ENCODE data around the gene LDB2. TPM values are rescaled to one million over a fixed set of nuclear protein-coding genes. Genes with fewer than 3 reads are reported as not detected.

The LDB2 gene
- total RNA-seq, 2 donors from 2014 or later: 30.3 to 45.4 TPM

DNA sequence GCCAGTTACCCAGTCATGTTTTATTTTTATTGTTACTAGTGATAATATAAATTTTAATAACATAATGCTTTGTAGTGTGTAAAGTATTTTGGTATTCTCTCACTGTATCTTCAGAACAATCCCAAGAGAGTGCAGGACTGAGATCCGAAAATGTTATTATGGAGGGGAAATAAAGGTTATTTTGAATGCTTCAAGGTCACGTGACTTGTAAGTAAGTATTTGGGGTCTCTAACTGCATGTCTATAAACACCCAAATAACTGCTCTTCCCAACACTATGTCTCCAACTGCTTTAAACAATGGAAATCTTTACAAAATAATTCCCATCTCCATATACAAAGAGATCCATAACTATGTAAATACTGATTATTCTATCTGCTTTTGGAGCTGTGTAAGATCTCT lies 302.2 kb downstream of the LDB2 start:
- DNase-seq (no peak), ATAC-seq (no peak)
- intact Hi-C loops (cut with DNase I): no loop called here

DNA sequence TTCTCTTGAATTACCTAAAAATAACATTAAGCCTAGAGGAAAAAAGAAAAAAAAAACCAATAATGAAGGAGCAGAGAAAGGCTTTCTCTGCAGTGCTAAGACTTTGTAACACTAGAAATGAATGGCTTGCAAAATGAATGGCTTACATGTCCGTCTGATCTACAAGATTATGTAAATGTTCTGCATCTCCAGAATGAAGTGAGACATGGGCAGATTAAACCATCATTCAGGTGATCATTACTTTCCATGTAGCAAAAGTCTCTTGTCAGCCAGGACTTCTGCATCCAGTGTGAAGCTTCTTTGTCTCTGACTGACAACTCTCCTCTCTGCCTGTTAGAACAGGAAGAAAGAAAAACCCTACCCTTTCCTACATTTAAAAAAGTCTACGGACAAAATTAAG lies 304.3 kb downstream of the LDB2 start:
- ATAC-seq (no peak), DNase-seq (no peak)
- intact Hi-C loops (cut with DNase I): no loop called here

DNA sequence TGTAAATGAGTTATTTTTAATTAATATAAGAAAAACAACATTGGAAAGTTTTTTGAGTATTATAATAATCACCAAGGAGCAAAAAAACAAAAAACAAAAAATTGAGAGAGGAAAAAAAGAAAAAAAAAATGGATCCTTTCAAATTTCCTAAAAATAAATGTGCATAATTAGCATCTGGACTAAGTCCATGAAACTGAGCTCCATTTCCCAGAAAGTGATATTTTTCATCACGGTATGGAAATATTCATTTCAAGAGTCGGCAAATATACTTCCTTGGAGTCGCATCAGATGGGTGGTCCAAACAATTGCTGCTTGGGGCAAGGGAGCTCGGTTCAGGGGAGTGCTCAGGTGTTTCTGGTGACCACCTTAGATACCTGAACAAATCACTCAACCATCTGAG lies 305.1 kb downstream of the LDB2 start:
- DNase-seq (no peak), ATAC-seq (no peak)
- intact Hi-C loops (cut with DNase I): no loop called here

DNA sequence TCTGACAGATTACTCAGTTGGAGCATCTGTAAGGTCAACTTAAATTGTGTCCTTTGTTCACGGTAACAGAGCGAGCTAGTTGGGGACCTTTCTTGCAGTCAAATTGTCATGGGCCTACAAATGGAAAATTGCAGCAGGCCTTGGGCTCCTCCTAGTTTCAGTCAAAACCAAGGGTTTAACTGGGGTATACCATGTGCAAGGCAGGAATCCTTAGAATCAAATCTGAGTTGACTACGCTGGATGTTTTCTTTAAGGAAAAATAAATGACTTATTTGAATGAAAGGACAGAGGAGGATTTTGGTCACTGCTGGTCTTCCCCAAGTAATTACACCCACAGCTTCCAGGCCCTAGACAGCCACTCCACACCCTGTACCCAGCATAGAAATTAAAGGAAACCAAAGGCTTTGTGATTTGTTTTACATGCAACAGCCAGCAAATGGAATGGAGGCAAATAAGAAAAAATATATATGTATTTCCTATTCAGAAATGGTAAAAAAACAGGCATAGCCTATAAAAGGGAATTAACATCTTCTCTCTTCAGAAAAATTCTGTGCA lies 307.1 kb downstream of the LDB2 start:
- ATAC-seq: no peak
- DNase-seq: no peak
- intact Hi-C loops (cut with DNase I): no loop called here

DNA sequence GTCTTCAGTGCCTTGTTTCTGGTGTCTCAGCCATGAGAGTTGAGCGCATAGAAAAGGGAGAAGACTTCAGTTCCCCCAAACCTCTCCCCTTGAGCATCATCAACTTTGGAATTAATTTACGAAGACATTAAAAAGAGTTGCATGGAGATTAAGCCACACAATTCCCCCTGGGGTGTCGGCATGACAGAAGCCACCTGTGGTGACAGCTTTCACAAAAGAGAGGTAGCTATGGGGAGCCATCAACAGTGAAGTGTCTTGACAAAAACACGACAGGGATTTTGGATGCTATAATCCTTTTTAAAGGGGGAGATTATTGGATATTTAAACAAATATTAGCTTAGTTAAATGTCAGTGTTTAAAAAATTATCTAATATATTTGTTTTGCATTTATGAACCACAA lies 307.6 kb downstream of the LDB2 start:
- intact Hi-C loops (cut with DNase I): no loop called here
- ATAC-seq: no peak

DNA sequence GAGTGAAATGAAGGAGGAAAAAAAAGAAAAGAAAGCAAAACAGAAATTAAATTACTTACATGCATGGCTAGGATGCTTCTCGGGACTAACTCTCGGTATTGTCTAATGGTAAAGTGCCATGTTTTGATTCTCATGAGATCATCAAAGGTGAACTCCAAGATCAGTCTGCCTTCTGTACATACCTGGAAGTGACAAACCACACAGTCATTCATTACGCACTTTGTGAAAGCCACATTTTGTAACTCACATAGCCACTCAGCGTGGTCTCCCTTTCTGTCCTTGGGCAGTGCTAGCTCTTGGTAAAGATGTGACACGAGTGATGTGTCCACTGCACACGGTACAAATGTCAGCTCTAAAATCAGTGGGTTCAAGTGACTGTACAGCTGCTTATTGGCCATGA lies 309.8 kb downstream of the LDB2 start:
- no peak for DNase-seq
- intact Hi-C loops (cut with DNase I): no loop called here
- no peak for ATAC-seq

More for the DNA sequence above, 307.6 kb downstream of the LDB2 start:
- DNase-seq: no peak

DNA sequence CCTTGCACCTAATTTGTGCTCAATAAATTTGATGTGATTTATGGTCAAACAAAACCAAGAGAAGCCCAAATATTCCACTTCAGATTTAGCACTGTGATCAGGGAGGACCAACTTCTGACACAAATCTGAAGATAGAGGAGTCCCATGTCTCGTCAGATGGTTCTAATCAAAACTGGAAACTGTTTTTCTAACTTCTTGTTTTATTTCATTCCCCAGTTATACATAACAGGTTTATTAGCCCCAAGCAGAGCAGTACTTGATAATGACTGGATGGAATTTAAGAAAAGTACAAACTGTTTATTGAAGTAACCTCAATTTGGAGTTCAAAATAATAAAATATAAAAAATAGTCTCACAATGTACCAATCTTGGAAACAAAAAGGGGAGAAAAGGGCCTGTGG lies 310.3 kb downstream of the LDB2 start:
- no peak for ATAC-seq
- DNase-seq: no peak
- intact Hi-C loops (cut with DNase I): no loop called here

DNA sequence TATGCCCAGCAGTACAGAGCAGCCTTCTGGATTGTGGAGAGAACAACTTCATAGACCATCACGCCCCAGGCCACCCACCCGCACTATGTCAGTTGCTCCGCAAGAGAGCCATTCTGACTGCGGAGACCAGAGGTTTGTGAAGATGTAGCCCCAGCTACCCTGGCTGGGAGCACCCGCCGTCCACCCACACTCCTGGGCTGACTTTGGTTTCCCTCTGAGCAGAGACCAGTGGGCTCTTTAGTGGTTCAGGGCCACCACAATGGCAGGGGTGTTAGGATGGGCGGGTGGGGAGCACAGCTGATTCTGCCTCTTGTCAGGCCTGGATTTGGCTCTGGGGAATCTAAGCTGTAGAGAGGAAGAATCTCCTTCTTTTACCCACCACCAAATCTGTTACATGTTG lies 313.4 kb downstream of the LDB2 start:
- DNase-seq (no peak), ATAC-seq (no peak)
- intact Hi-C loops (cut with DNase I): no loop called here

DNA sequence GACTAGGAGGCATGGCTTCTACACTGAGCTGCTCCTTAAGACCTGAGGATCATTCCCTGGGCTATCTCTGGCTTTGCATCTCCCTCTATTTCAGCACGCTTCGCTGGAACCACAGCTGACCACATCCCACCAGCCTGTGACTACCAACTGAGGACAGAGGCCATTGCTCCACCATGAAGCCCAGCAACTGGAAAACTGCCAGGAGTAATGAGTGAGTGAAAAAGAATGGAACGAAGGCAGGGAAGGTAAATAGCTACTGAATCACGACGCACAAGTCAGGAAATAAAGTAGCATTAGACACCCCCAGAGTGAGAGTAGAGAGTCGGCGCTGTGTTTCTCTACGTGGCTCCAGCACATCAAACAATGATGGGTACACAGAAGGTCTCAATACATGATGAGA lies 314.7 kb downstream of the LDB2 start:
- no peak for DNase-seq
- intact Hi-C loops (cut with DNase I): no loop called here
- no peak for ATAC-seq

DNA sequence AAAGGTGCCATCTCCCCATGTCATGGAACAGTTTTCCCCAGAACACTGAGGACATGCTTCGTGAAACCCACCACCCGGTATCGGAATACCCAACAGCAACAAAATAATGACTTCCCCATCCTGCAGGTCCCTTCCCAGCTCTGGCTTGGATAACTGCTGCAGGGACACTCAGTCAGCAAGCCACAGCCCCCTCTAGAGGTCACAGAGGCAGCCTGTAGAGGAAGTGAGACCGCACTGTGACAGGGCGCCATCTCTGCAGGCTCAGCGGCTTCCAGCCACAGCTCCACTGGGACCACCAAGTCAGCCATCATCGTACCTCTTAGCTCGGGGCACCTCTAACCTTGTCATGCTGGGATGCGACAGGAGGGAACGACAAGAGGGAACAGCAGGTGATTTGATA lies 315.9 kb downstream of the LDB2 start:
- no peak for DNase-seq
- ATAC-seq: no peak
- intact Hi-C loops (cut with DNase I): no loop called here

DNA sequence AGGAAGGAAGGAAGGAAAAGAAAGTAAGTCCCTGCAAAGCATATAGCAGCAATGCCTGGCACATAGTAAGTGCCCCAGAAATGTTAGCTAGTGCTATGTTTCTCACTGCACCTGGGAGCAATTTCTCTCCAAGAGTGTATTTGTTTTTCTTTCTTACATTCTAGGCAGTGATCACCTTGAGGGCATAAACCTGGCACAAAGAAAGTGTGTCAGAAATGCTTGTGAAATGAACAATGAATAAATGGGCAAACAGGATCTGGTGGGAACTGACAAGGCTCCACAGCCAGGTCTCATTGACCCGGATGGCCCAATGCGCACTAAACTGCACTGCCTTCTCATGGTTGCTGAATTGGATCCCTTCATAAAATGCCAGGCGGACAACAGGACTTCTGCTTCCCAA lies 316.4 kb downstream of the LDB2 start:
- ATAC-seq (no peak), DNase-seq (no peak)
- intact Hi-C loops (cut with DNase I): no loop called here

DNA sequence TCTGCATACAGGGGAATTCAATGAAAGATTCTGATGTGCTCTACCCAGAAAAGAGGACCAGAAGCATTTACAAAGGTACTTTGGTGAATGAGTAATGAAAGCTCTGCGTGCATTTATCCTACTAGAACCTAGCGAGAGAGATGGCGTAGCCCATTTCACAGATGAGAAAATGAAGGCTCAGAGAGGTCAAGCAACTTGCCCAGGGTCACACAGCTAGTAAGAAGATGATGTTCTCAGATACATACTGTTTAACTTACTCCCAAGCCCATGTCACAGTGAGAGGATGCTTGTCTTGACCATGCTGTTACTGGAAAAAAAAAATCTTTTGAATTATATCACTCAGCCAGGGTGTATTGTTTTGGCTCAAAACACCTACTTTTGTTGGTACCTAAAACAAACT lies 317.3 kb downstream of the LDB2 start:
- DNase-seq (no peak), ATAC-seq (no peak)
- intact Hi-C loops (cut with DNase I): no loop called here

DNA sequence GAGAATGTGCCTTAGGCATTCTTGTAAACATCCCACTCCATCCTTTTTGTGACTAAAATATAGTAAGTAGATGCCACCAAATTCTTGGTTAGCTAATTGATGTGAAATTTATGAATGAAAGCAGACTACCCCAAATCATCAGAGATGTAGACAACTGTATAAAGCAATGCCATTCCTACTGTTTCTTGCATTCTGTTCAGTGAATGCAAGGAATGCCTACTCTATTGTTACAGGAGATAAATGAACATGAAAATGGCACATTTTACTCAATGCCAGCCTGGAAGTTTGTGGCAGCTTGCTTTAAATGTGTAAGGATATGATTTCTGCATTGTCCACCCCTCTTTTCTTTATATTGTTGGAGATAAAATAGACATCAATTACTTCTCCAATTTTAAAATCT lies 317.9 kb downstream of the LDB2 start:
- ATAC-seq: no peak
- no peak for DNase-seq
- intact Hi-C loops (cut with DNase I): no loop called here

DNA sequence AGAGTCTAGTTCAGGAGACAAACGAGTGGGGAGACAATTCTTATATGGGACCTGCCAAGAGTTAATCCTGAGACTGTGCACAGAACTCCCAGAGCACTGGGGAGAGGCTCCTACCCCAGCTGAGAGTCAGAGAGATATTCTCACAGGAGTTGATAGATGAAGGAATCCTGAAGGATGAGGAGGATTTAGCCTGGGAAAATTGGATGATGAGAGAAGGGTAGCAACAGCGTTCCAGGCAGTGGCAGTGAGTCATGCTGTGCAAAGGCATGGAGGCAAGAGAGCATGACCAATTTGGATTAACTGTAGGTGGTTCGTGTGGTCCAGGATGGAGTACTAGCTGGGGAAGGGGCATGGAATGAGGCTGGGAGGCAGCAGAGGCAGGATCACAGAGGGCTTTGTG lies 318.6 kb downstream of the LDB2 start:
- no peak for DNase-seq
- ATAC-seq: peak in 1 of 2 donors; percentile 32
- intact Hi-C loops (cut with DNase I): no loop called here

DNA sequence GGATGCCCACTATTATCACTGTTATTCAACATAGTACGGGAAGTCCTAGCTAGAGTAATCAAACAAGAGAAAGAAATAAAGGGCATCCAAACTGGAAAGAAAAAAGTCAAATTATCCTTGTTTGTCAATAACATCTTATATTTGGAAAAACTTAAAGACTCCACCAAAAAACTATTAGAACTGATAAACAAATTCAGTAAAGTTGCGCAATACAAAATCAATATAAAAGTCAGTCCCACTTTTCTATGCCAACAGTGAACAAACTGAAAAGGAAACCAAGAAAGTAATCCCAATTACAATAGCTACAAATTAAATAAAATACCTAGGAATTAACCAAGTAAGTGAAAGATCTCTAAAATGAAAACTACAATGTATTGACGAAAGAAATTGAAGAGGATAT lies 321.3 kb downstream of the LDB2 start:
- ATAC-seq (no peak), DNase-seq (no peak)
- intact Hi-C loops (cut with DNase I): no loop called here

DNA sequence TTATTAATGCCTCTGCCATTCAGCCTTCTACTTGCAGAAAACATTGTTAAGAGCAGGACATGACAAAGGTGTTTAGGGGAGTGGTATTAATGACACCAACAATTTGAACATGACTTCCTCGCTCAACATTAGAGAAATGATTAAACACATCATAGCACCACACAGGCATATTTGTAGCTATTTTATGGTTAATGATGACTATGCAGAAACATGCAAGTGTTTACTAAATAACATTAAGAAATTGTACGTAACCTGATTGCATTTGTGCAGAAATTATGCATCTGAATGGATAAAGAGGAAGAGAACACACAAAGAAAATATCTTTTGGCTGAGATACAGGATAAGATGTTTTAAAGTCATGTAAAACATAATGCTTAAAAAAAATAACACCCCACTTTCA lies 323.5 kb downstream of the LDB2 start:
- DNase-seq (no peak), ATAC-seq (no peak)
- intact Hi-C loops (cut with DNase I): loop anchor here in 1 of 2 donors (5.0 kb wide), 1 partner anchor 43 kb away; no protein-coding TSS in a partner anchor

DNA sequence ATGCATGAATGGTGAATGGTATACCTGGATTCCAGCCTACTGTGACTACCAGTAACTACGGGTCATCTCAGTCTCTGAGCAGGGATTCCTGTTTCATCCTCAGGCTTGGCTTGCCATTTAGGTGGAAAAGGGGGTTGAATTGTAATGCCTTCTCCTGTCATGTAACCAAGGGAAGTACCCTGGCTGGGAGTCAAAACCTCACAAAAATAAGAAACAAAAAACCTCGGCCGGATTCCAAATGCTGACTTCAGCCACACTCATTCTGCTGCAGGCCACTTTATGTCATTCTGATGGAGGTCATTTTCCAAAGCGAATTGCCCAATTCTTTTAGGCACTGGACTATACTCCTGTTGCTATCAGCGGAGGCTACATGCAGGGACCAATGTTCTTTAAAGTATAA lies 324.7 kb downstream of the LDB2 start:
- DNase-seq (peak; percentile 57), ATAC-seq (peak; percentile 75 to 78)
- intact Hi-C loops (cut with DNase I): loop anchor here in 1 of 2 donors (5.0 kb wide), 1 partner anchor 41 kb away; no protein-coding TSS in a partner anchor

DNA sequence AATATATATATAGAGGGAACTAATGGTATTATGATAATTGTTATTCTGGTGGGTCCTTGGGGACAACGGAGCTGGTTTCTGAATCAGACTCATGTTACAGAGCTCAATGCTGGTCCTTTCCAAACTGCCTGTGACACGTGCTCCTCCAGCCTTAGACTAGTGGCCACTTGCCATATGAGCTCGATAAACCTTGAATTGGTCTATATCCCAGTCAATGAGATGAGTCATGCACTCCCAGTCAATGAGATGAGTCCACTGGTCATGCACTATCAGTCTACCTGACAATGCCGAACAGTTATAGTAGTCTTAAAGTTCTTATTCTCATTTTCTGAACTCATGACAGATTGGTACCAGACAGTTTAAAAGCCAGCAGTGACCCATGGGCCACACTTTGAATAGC lies 325.2 kb downstream of the LDB2 start:
- intact Hi-C loops (cut with DNase I): loop anchor here in 1 of 2 donors (5.0 kb wide), 1 partner anchor 41 kb away; no protein-coding TSS in a partner anchor
- ATAC-seq (peak; percentile 71 to 80), DNase-seq (no peak)

DNA sequence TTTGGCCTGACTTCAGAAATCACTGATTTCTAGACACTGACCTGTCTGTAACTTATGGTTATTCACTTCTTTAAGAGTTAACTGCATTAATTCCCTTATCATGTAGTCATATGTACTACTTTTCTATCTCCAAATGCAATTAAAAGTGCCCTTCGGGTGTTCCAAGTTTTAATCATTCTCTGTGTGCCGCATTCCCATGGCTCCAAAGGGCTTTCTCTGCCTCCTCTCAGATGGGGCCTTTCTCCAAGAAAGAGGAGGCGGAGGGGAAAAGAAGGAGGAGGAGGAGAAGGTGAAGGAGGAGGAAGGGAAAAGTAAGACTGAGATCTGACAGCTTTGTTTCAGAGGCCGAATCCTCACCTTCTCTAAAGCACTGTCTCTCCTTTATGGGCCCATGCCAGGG lies 325.8 kb downstream of the LDB2 start:
- ATAC-seq: peak in 1 of 2 donors; percentile 14

DNA sequence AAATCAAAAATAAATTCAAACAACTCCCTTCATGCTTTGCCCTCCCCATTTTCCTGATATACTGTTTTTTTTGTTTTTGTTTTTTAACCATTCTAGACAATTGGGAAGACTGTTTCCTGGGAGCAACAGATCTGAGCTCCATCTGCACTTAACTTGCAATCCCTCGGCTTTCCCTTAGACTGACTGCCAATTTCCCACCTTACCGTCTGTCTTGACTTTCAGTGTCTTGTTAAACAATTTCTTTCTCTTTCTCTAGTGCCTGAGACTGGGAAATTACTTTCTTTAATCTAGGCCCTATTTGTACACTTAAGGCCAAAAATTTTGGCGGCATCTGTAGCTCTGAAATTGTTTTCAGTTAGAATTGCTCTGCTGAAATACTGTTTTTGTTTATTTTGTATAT lies 326.3 kb downstream of the LDB2 start:
- DNase-seq (no peak), ATAC-seq (no peak)
- intact Hi-C loops (cut with DNase I): loop anchor here in 1 of 2 donors (5.0 kb wide), 1 partner anchor 40 kb away; no protein-coding TSS in a partner anchor

More for the DNA sequence above, 325.8 kb downstream of the LDB2 start:
- no peak for DNase-seq
- intact Hi-C loops (cut with DNase I): loop anchor here in 1 of 2 donors (5.0 kb wide), 1 partner anchor 40 kb away; no protein-coding TSS in a partner anchor

DNA sequence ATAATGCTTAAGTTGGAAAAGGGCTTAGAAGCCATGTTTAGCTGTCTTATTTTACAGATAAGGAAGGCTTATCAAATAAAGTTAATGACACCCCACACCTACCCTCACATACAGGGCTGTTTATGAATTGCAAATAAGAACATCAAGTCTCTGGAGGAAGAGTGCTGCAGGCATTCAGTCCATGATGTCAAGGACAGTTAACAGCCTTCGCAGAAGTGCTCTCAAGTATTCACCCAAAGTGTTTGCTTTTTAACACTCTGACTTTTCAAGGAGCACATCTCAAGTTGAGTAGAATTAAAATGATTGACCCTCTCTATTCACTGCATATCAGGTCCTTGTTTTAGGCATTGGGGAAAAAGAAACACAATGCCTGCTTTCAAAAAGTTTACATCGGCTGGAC lies 328.7 kb downstream of the LDB2 start:
- no peak for ATAC-seq
- intact Hi-C loops (cut with DNase I): loop anchor here in 1 of 2 donors (5.0 kb wide), 1 partner anchor 37 kb away; no protein-coding TSS in a partner anchor

More for the DNA sequence above, 328.7 kb downstream of the LDB2 start:
- no peak for DNase-seq

All from left cardiac atrium (tissue), 4 donors.